Calu3 (cell line): ENCODE data around the gene DAB1. TPM values are rescaled to one million over a fixed set of nuclear protein-coding genes. Genes with fewer than 3 reads are reported as not detected.

Experiments
- BruUV-seq: library from RNA; stranded (reverse); fragments of 400-500 nt; replicated peaks from 2 replicates; lab custom pipeline; 2021; lab: Mats Ljungman, UMichigan
- CTCF ChIA-PET: fragments of 300-600 bp; sonication (Branson Sonifier 250); formaldehyde crosslinking; loops from one replicate; lab custom pipeline; 2022; ENCODE audit warnings: antibody characterized with exemption; lab: Charles Lee
- DNase-seq: peaks from one replicate; pipeline ENCODE4 v3.0.0; 2022
- H3K27ac Mint-ChIP-seq: one replicate; pipeline ENCODE4 v1.8.0; 2022; ENCODE audit warnings: mixed read lengths; ENCODE audit not compliant: unreplicated experiment
- H3K27me3 Mint-ChIP-seq: one replicate; pipeline ENCODE4 v1.8.0; 2022; ENCODE audit warnings: mixed read lengths; ENCODE audit not compliant: unreplicated experiment
- H3K36me3 Mint-ChIP-seq: one replicate; pipeline ENCODE4 v1.8.0; 2022; ENCODE audit warnings: mild to moderate bottlenecking, moderate library complexity, mixed read lengths; ENCODE audit not compliant: insufficient read depth, unreplicated experiment
- H3K4me1 Mint-ChIP-seq: one replicate; pipeline ENCODE4 v1.8.0; 2022; ENCODE audit warnings: mild to moderate bottlenecking, low read depth, mixed read lengths; ENCODE audit not compliant: unreplicated experiment
- H3K4me3 Mint-ChIP-seq: one replicate; pipeline ENCODE4 v1.8.0; 2022; ENCODE audit warnings: mild to moderate bottlenecking, low read depth, moderate library complexity, mixed read lengths; ENCODE audit not compliant: unreplicated experiment
- H3K9me3 Mint-ChIP-seq: one replicate; pipeline ENCODE4 v1.8.0; 2022; ENCODE audit warnings: low read depth, mixed read lengths; ENCODE audit not compliant: unreplicated experiment
- intact Hi-C: fragments of 100-400 bp; cut with micrococcal nuclease; formaldehyde crosslinking; loops from one replicate; pipeline ENCODE4 v1.10.0; 2022; ENCODE audit not compliant: unreplicated experiment
- total RNA-seq: library from RNA; stranded (reverse); gene quantifications from 2 replicates; pipeline ENCODE4 v1.2.3, GENCODE V29; 2022
- TF ChIP-seq, protein P1 (sequence below): fragments of 200-600 bp; IDR thresholded peaks from one replicate; pipeline ENCODE4 v1.8.0; 2022; ENCODE audit warnings: antibody characterized with exemption; ENCODE audit not compliant: unreplicated experiment

The DAB1 gene
- total RNA-seq, 1 experiment from 2014 or later, result not detected

GRCh38 chr1:56952501-56952900 lies 471.4 kb downstream of the DAB1 start:
- CTCF ChIA-PET, result no interaction called here
- TF ChIP-seq, protein P1, sequence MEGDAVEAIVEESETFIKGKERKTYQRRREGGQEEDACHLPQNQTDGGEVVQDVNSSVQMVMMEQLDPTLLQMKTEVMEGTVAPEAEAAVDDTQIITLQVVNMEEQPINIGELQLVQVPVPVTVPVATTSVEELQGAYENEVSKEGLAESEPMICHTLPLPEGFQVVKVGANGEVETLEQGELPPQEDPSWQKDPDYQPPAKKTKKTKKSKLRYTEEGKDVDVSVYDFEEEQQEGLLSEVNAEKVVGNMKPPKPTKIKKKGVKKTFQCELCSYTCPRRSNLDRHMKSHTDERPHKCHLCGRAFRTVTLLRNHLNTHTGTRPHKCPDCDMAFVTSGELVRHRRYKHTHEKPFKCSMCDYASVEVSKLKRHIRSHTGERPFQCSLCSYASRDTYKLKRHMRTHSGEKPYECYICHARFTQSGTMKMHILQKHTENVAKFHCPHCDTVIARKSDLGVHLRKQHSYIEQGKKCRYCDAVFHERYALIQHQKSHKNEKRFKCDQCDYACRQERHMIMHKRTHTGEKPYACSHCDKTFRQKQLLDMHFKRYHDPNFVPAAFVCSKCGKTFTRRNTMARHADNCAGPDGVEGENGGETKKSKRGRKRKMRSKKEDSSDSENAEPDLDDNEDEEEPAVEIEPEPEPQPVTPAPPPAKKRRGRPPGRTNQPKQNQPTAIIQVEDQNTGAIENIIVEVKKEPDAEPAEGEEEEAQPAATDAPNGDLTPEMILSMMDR, result no peak
- intact Hi-C loops, result no loop called here
- Mint-ChIP-seq H3K4me1 (no peaks in the 10 kb centered on the region), H3K36me3 (no peaks in the 10 kb centered on the region), H3K27ac (no peak overlapping the region), H3K9me3 (peaks cover 4% of the 10 kb centered on the region), H3K27me3 (no peaks in the 10 kb centered on the region), H3K4me3 (no peak overlapping the region)
- BruUV-seq, result no TSS peak
- DNase-seq, result no peak

DNA sequence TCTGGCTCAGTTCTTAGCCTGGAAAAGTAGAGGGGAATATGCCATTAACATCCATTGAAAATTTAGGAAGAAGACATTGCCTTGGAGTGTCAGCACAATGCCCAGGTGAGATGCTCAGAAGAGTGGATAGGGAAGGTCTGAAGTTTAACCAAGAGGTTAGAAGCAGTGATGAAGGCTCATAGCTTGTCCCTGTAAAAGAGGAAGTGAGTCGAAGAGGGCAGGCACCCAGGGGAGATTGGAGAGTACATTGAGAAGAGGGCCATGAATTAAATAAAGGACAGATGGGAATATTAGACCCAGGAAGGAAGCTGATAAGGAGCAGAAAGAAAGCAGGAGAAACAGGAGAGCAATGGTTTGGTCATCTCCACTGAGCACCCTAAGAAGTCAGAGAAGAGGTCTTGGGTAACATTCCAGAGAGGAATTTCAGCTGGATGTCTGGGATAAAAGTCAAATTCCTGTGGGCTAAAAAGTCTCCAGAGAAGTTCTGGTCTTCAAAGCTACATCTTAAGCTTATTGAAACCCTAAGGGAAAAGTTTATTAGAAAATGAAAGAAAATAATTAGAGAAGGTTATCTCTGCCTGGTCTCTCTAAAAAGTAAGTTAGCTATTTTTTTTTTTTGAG lies 475.3 kb downstream of the DAB1 start:
- Mint-ChIP-seq H3K27me3 (no peaks in the 10 kb centered on the region), H3K36me3 (no peaks in the 10 kb centered on the region), H3K27ac (no peak overlapping the region), H3K9me3 (peaks cover 4% of the 10 kb centered on the region), H3K4me1 (no peaks in the 10 kb centered on the region), H3K4me3 (no peak overlapping the region)
- CTCF ChIA-PET, result interaction anchor here (0.5 kb wide), 1 partner anchor 1668 kb away, joined by 3 read pairs; no protein-coding TSS in a partner anchor
- no peak for DNase-seq
- intact Hi-C loops, result no loop called here
- no TSS peak for BruUV-seq
- TF ChIP-seq, protein P1, result no peak
